Uterus (tissue), 2 donors: ENCODE measurements around the gene NDUFB2.

Source experiments
- CTCF ChIP-seq, 4 experiments: fragments of 200-600 bp in 2 of 4; fragments of 450-650 bp in 2 of 4; sonication (generic) in 2 of 4; IDR thresholded peaks; one replicate each; pipeline ENCODE4 v1.5.1; 2016 to 2019; ENCODE audit warnings: antibody characterized with exemption in 4 of 4, mild to moderate bottlenecking in 2 of 4, moderate library complexity in 1 of 4
- POLR2A ChIP-seq, 2 donors: fragments of 450-650 bp; IDR thresholded peaks; one replicate each; pipeline ENCODE4 v1.6.1; 2016; ENCODE audit warnings: antibody characterized with exemption in 2 of 2, mild to moderate bottlenecking in 1 of 2, moderate library complexity in 1 of 2

- no peak for TF ChIP-seq CTCF (IDR thresholded peaks at IDR 0.05)
- TF ChIP-seq POLR2A (IDR thresholded peaks at IDR 0.05) = no peak
Observed at GRCh38 chr7:140726281-140726680, 29.8 kb downstream of the NDUFB2 start.
